ENCODE data around the gene ZDHHC20. TPM values are rescaled to one million over a fixed set of nuclear protein-coding genes. Genes with fewer than 3 reads are reported as not detected.

ZDHHC20 gene
- total RNA-seq, 1 experiment from 2014 or later, result 129 TPM

- peak; percentile 28 for DNase-seq
- peaks cover 23% of the 10 kb centered on the region for H3K4me1 ChIP-seq (ENCODE audit: low read length)
- H3K9me2 ChIP-seq (replicated peaks; ENCODE audit: insufficient read depth, low read length), result no peaks in the 10 kb centered on the region
- no peaks in the 10 kb centered on the region for H4K20me1 ChIP-seq (ENCODE audit: insufficient read depth, low read depth, low read length)
- no peak overlapping the region for H3K4me3 ChIP-seq (ENCODE audit: low read length)
- H3K9ac ChIP-seq (ENCODE audit: low read length), result no peak overlapping the region
- H3K36me3 ChIP-seq (ENCODE audit: insufficient read depth, low read length), result peaks cover 18% of the 10 kb centered on the region; the same call in 1 of the 2 replicates
- no peak overlapping the region for H2AFZ ChIP-seq (ENCODE audit: low read length)
- no peaks in the 10 kb centered on the region for H3K27me3 ChIP-seq (ENCODE audit: low read length)
- no peaks in the 10 kb centered on the region for H3K9me3 ChIP-seq (ENCODE audit: low read length)
- H3K27ac ChIP-seq (ENCODE audit: low read length), result no peak overlapping the region
- H3K79me2 ChIP-seq (ENCODE audit: low read length), result no peaks in the 10 kb centered on the region
- H3K4me2 ChIP-seq (ENCODE audit: low read depth, low read length, poor library complexity, severe bottlenecking), result no peak overlapping the region
Measured at GRCh38 chr13:21371011-21371410, 88.1 kb downstream of the ZDHHC20 start.

- Histone ChIP-seq H4K20me1 (ENCODE audit: insufficient read depth, low read depth, low read length) (no peaks in the 10 kb centered on the region), H3K36me3 (ENCODE audit: insufficient read depth, low read length) (no peaks in the 10 kb centered on the region), H3K9ac (ENCODE audit: low read length) (no peak overlapping the region), H3K4me3 (ENCODE audit: low read length) (no peak overlapping the region), H3K27me3 (ENCODE audit: low read length) (no peaks in the 10 kb centered on the region), H3K4me2 (ENCODE audit: low read depth, low read length, poor library complexity, severe bottlenecking) (no peak overlapping the region), H3K27ac (ENCODE audit: low read length) (no peak overlapping the region), H3K4me1 (ENCODE audit: low read length) (no peaks in the 10 kb centered on the region), H2AFZ (ENCODE audit: low read length) (no peak overlapping the region), H3K9me3 (ENCODE audit: low read length) (no peaks in the 10 kb centered on the region), H3K9me2 (replicated peaks; ENCODE audit: insufficient read depth, low read length) (no peaks in the 10 kb centered on the region), H3K79me2 (ENCODE audit: low read length) (no peaks in the 10 kb centered on the region)
- no peak for DNase-seq
Measured at GRCh38 chr13:21365574-21365973, 93.5 kb downstream of the ZDHHC20 start.

- Histone ChIP-seq H3K27me3 (ENCODE audit: low read length) (no peaks in the 10 kb centered on the region), H3K4me1 (ENCODE audit: low read length) (no peaks in the 10 kb centered on the region), H3K79me2 (ENCODE audit: low read length) (no peaks in the 10 kb centered on the region), H3K36me3 (ENCODE audit: insufficient read depth, low read length) (no peaks in the 10 kb centered on the region), H3K9me3 (ENCODE audit: low read length) (no peaks in the 10 kb centered on the region), H3K9ac (ENCODE audit: low read length) (no peak overlapping the region), H3K9me2 (replicated peaks; ENCODE audit: insufficient read depth, low read length) (no peaks in the 10 kb centered on the region), H4K20me1 (ENCODE audit: insufficient read depth, low read depth, low read length) (no peaks in the 10 kb centered on the region), H3K4me3 (ENCODE audit: low read length) (no peak overlapping the region), H3K4me2 (ENCODE audit: low read depth, low read length, poor library complexity, severe bottlenecking) (no peak overlapping the region), H2AFZ (ENCODE audit: low read length) (no peak overlapping the region), H3K27ac (ENCODE audit: low read length) (no peak overlapping the region)
- DNase-seq, result no peak
Measured at GRCh38 chr13:21364916-21365315, 94.2 kb downstream of the ZDHHC20 start.

- Histone ChIP-seq H3K4me2 (ENCODE audit: low read depth, low read length, poor library complexity, severe bottlenecking) (no peak overlapping the region), H3K9me2 (replicated peaks; ENCODE audit: insufficient read depth, low read length) (no peaks in the 10 kb centered on the region), H3K36me3 (ENCODE audit: insufficient read depth, low read length) (no peaks in the 10 kb centered on the region), H3K4me3 (ENCODE audit: low read length) (no peak overlapping the region), H3K27me3 (ENCODE audit: low read length) (no peaks in the 10 kb centered on the region), H3K79me2 (ENCODE audit: low read length) (no peaks in the 10 kb centered on the region), H3K27ac (ENCODE audit: low read length) (no peak overlapping the region), H2AFZ (ENCODE audit: low read length) (no peak overlapping the region), H4K20me1 (ENCODE audit: insufficient read depth, low read depth, low read length) (no peaks in the 10 kb centered on the region), H3K9me3 (ENCODE audit: low read length) (no peaks in the 10 kb centered on the region), H3K9ac (ENCODE audit: low read length) (no peak overlapping the region), H3K4me1 (ENCODE audit: low read length) (no peaks in the 10 kb centered on the region)
- no peak for DNase-seq
Measured at GRCh38 chr13:21364357-21364756, 94.7 kb downstream of the ZDHHC20 start.

DNA sequence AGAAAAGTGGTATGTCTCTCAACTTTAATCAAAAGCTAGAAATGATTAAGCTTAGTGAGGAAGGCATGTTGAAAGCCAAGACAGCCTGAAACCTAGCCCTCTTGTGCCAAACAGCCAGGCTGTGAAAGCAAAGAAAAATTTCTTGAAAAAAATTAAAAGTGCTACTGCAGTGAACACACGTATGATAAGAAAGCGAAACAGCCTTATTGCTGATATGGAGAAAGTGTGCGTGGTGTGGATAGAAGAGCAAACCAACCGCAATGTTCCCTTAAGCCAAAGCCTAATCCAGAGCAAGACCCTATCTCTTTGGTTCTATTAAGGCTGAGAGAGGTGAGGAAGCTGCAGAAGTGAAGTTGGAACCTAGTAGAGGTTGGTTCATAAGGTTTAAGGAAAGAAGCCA lies 96.4 kb downstream of the ZDHHC20 start:
- H3K4me1 ChIP-seq (ENCODE audit: low read length), result no peaks in the 10 kb centered on the region
- no peak overlapping the region for H3K27ac ChIP-seq (ENCODE audit: low read length)
- no peaks in the 10 kb centered on the region for H3K79me2 ChIP-seq (ENCODE audit: low read length)
- no peaks in the 10 kb centered on the region for H3K9me3 ChIP-seq (ENCODE audit: low read length)
- H3K4me3 ChIP-seq (ENCODE audit: low read length), result no peak overlapping the region
- H3K27me3 ChIP-seq (ENCODE audit: low read length), result no peaks in the 10 kb centered on the region
- H2AFZ ChIP-seq (ENCODE audit: low read length), result no peak overlapping the region
- H3K36me3 ChIP-seq (ENCODE audit: insufficient read depth, low read length), result no peaks in the 10 kb centered on the region
- DNase-seq, result no peak
- H3K9ac ChIP-seq (ENCODE audit: low read length), result no peak overlapping the region
- no peaks in the 10 kb centered on the region for H4K20me1 ChIP-seq (ENCODE audit: insufficient read depth, low read depth, low read length)
- no peak overlapping the region for H3K4me2 ChIP-seq (ENCODE audit: low read depth, low read length, poor library complexity, severe bottlenecking)
- no peaks in the 10 kb centered on the region for H3K9me2 ChIP-seq (replicated peaks; ENCODE audit: insufficient read depth, low read length)

DNA sequence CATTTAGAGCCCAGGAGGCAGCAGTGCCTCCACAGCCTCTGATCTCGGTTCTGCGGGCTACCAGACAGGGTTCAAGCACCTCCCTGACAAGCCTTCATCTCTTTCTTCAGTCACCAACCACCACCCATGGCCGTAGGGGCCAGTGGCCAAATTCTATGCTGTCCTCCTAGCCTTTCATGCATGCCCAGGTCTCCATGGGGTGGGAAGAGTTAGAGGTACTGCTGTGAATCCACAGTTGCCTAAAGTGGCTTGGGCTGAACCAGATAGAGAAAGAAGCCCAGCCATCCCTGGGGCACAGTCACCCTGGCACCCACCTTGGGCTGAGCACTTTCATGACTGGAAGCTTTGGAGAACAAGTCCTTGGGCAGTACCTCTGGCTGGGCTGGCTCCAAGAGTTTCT lies 97.4 kb downstream of the ZDHHC20 start:
- H3K79me2 ChIP-seq (ENCODE audit: low read length), result no peaks in the 10 kb centered on the region
- H2AFZ ChIP-seq (ENCODE audit: low read length), result no peak overlapping the region
- H3K36me3 ChIP-seq (ENCODE audit: insufficient read depth, low read length), result no peaks in the 10 kb centered on the region
- DNase-seq, result no peak
- no peaks in the 10 kb centered on the region for H4K20me1 ChIP-seq (ENCODE audit: insufficient read depth, low read depth, low read length)
- no peaks in the 10 kb centered on the region for H3K4me1 ChIP-seq (ENCODE audit: low read length)
- H3K4me3 ChIP-seq (ENCODE audit: low read length), result no peak overlapping the region
- no peaks in the 10 kb centered on the region for H3K27me3 ChIP-seq (ENCODE audit: low read length)
- H3K9ac ChIP-seq (ENCODE audit: low read length), result no peak overlapping the region
- no peak overlapping the region for H3K27ac ChIP-seq (ENCODE audit: low read length)
- H3K9me3 ChIP-seq (ENCODE audit: low read length), result no peaks in the 10 kb centered on the region
- no peak overlapping the region for H3K4me2 ChIP-seq (ENCODE audit: low read depth, low read length, poor library complexity, severe bottlenecking)
- no peaks in the 10 kb centered on the region for H3K9me2 ChIP-seq (replicated peaks; ENCODE audit: insufficient read depth, low read length)

- Histone ChIP-seq H4K20me1 (ENCODE audit: insufficient read depth, low read depth, low read length) (no peaks in the 10 kb centered on the region), H3K27ac (ENCODE audit: low read length) (no peak overlapping the region), H3K9me2 (replicated peaks; ENCODE audit: insufficient read depth, low read length) (no peaks in the 10 kb centered on the region), H3K4me2 (ENCODE audit: low read depth, low read length, poor library complexity, severe bottlenecking) (no peak overlapping the region), H3K27me3 (ENCODE audit: low read length) (no peaks in the 10 kb centered on the region), H2AFZ (ENCODE audit: low read length) (no peak overlapping the region), H3K4me3 (ENCODE audit: low read length) (no peak overlapping the region), H3K9me3 (ENCODE audit: low read length) (no peaks in the 10 kb centered on the region), H3K79me2 (ENCODE audit: low read length) (no peaks in the 10 kb centered on the region), H3K36me3 (ENCODE audit: insufficient read depth, low read length) (no peaks in the 10 kb centered on the region), H3K4me1 (ENCODE audit: low read length) (no peaks in the 10 kb centered on the region), H3K9ac (ENCODE audit: low read length) (no peak overlapping the region)
- DNase-seq, result no peak
Measured at GRCh38 chr13:21361123-21361522, 98.0 kb downstream of the ZDHHC20 start.

DNA sequence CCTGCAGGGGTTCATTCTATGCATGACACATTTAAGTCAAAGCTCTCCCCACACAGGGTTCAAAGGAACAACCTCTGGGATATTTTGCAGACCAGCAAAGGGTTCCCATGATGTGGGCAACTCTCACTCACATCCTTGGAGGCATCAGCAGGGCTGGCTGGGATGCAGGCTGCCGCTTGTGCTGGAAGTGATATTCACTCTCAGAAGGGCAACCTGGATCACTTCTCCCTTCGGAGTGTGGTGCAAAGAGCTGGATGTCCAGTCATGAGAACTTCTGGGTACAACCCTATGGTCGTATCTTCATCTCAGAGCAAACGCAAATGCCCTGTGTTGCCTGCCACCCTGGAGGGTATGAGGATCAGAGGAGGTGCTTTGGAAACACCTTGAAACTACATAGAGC lies 98.6 kb downstream of the ZDHHC20 start:
- Histone ChIP-seq H3K36me3 (ENCODE audit: insufficient read depth, low read length) (no peaks in the 10 kb centered on the region), H4K20me1 (ENCODE audit: insufficient read depth, low read depth, low read length) (no peaks in the 10 kb centered on the region), H3K79me2 (ENCODE audit: low read length) (no peaks in the 10 kb centered on the region), H3K4me1 (ENCODE audit: low read length) (no peaks in the 10 kb centered on the region), H3K4me3 (ENCODE audit: low read length) (no peak overlapping the region), H3K4me2 (ENCODE audit: low read depth, low read length, poor library complexity, severe bottlenecking) (no peak overlapping the region), H2AFZ (ENCODE audit: low read length) (no peak overlapping the region), H3K9me2 (replicated peaks; ENCODE audit: insufficient read depth, low read length) (no peaks in the 10 kb centered on the region), H3K9me3 (ENCODE audit: low read length) (no peaks in the 10 kb centered on the region), H3K27ac (ENCODE audit: low read length) (no peak overlapping the region), H3K27me3 (ENCODE audit: low read length) (no peaks in the 10 kb centered on the region), H3K9ac (ENCODE audit: low read length) (no peak overlapping the region)
- no peak for DNase-seq

DNA sequence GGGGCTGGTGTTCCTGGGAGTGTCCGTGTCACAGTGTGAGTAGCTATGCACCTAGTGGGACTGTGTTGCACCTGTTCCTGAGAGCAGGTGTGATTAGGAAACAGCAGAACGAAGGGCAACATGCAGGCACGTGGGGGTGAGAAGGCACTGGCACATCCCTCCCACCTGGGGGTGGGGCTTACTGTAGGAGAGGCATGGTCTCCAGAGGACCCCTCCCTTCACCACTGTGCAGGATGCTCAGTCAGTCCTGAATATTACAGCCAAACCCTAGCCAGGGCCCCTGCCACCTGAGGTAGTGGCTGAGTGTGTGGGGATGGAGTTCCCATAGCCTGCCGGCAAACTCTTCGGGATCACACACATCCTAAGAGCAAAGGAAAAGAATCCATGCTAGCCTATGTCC lies 99.2 kb downstream of the ZDHHC20 start:
- no peak overlapping the region for H3K27ac ChIP-seq (ENCODE audit: low read length)
- no peaks in the 10 kb centered on the region for H4K20me1 ChIP-seq (ENCODE audit: insufficient read depth, low read depth, low read length)
- H3K4me2 ChIP-seq (ENCODE audit: low read depth, low read length, poor library complexity, severe bottlenecking), result no peak overlapping the region
- no peak overlapping the region for H2AFZ ChIP-seq (ENCODE audit: low read length)
- no peaks in the 10 kb centered on the region for H3K4me1 ChIP-seq (ENCODE audit: low read length)
- H3K27me3 ChIP-seq (ENCODE audit: low read length), result no peaks in the 10 kb centered on the region
- no peak for DNase-seq
- H3K79me2 ChIP-seq (ENCODE audit: low read length), result no peaks in the 10 kb centered on the region
- no peak overlapping the region for H3K9ac ChIP-seq (ENCODE audit: low read length)
- no peak overlapping the region for H3K4me3 ChIP-seq (ENCODE audit: low read length)
- H3K9me2 ChIP-seq (replicated peaks; ENCODE audit: insufficient read depth, low read length), result no peaks in the 10 kb centered on the region
- H3K36me3 ChIP-seq (ENCODE audit: insufficient read depth, low read length), result no peaks in the 10 kb centered on the region
- H3K9me3 ChIP-seq (ENCODE audit: low read length), result no peaks in the 10 kb centered on the region
